Measurements from ENCODE around the gene PRAMEF20. TPM values are rescaled to one million over a fixed set of nuclear protein-coding genes. Genes with fewer than 3 reads are reported as not detected.
"Not testable (repeated sequence)": the region's sequence is repeated elsewhere in the genome, so short reads cannot be mapped to it uniquely, and the experiment has no call there.

PRAMEF20 gene
- not detected for total RNA-seq
- long read RNA-seq = 0 reads

- ATAC-seq; intact Hi-C loops (cut with DNase I); DNase-seq: not testable (repeated sequence)
Observed at GRCh38 chr1:13410150-13410549, at the start of gene PRAMEF20. Gene PRAMEF20, plus strand, starts transcription at chr1:13410450. Its CDS starts 5,905 bp downstream, at chr1:13416355.

- peak; percentile 43 to 53 for ATAC-seq
- DNase-seq; intact Hi-C loops (cut with DNase I): not testable (repeated sequence)
Observed at GRCh38 chr1:13362364-13362763, 47.9 kb upstream of the PRAMEF20 start.

DNA sequence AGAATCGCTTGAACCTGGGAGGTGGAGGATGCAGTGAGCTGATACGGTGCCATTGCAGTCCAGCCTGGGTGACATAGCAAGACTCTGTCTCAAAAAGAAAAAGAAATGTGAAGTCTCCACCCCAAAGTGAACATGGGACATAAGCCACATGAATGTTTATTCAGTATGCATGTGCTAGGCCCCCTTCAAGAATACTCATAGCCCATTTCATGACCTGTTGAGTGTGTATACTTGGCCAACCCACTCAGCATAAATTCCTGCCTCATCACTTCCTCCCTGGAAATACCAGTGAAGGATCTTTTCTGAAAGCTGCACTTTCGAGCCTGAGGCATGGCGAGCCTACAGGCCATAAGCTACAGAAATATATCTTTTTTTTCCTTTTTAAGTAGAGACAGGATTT is 45.3 kb upstream of the PRAMEF20 start:
- ATAC-seq = not testable (repeated sequence)

DNA sequence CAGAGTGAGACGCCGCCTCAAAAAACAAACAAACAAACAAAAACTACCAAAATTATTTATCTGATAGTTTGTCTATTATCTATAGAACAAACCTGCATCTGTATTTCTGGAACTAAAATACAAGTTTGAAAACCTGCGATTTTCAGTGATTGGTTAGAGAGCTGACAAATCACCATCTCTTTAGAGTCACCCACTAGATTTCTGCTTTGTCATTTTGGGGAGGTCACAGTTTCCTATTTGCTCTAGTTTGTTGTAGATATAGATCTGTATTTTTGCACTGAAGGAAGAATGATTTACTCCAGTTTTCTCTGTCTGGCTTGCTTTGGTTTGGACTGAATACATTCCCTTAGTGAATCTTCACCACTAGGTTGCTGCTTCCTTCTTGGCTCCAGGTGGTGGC is 43.7 kb upstream of the PRAMEF20 start:
- DNase-seq; intact Hi-C loops (cut with DNase I); ATAC-seq: not testable (repeated sequence)

More for the DNA sequence above, 45.3 kb upstream of the PRAMEF20 start:
- intact Hi-C loops (cut with DNase I); DNase-seq: not testable (repeated sequence)

- DNase-seq; intact Hi-C loops (cut with DNase I); ATAC-seq: not testable (repeated sequence)
Observed at GRCh38 chr1:13368544-13368943, 41.7 kb upstream of the PRAMEF20 start.

- DNase-seq; intact Hi-C loops (cut with DNase I); ATAC-seq: not testable (repeated sequence)
Observed at GRCh38 chr1:13378983-13379382, 31.3 kb upstream of the PRAMEF20 start.

GRCh38 chr1:13380380-13380779 is 29.9 kb upstream of the PRAMEF20 start:
- DNase-seq; ATAC-seq; intact Hi-C loops (cut with DNase I): not testable (repeated sequence)

- intact Hi-C loops (cut with DNase I); DNase-seq; ATAC-seq: not testable (repeated sequence)
Observed at GRCh38 chr1:13389332-13389731, 20.9 kb upstream of the PRAMEF20 start, which contains the start of gene PRAMEF17. Gene PRAMEF17, plus strand, starts transcription at chr1:13389632. Its CDS starts 26 bp downstream, at chr1:13389658.

GRCh38 chr1:13393004-13393403 is 17.2 kb upstream of the PRAMEF20 start:
- ATAC-seq; intact Hi-C loops (cut with DNase I); DNase-seq: not testable (repeated sequence)

DNA sequence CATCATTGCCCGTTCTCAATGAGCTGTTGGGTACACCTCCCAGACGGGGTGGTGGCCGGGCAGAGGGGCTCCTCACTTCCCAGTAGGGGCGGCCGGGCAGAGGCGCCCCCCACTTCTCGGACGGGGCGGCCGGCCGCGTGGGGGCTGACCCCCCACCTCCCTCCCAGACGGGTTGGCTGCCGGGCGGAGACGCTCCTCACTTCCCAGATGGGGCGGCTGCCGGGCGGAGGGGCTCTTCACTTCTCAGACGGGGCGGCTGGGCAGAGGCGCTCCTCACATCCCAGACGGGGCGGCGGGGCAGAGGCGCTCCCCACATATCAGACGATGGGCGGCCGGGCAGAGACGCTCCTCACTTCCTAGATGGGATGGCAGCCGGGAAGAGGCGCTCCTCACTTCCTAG is 15.5 kb upstream of the PRAMEF20 start:
- DNase-seq; intact Hi-C loops (cut with DNase I); ATAC-seq: not testable (repeated sequence)

GRCh38 chr1:13395311-13395710 is 14.9 kb upstream of the PRAMEF20 start:
- DNase-seq; intact Hi-C loops (cut with DNase I); ATAC-seq: not testable (repeated sequence)

GRCh38 chr1:13407811-13408210 is 2.4 kb upstream of the PRAMEF20 start:
- intact Hi-C loops (cut with DNase I) = no loop called here
- DNase-seq (no peak), ATAC-seq (no peak)

GRCh38 chr1:13430495-13430894 is 20.2 kb downstream of the PRAMEF20 start:
- intact Hi-C loops (cut with DNase I) = no loop called here
- no peak for DNase-seq
- no peak for ATAC-seq

DNA sequence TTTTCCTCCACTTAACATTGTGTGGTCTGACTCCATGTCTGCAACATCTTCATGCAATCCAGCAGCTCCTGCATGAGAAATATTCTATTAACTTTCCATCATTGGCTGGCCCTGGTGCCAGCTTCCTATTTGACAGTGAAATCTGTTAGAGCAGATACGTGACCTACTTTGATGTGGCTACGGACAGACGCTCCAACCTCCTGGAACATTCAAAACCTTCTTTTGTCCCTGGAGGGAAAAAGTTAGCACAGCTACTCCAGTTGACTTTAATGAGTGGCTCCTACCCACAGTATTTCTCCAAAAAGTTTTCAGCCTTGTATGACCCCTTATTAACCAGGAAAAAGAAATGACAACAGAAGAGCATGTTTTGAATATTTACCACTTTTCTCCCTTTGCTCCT is 22.0 kb downstream of the PRAMEF20 start:
- ATAC-seq (no peak), DNase-seq (no peak)
- intact Hi-C loops (cut with DNase I) = no loop called here

DNA sequence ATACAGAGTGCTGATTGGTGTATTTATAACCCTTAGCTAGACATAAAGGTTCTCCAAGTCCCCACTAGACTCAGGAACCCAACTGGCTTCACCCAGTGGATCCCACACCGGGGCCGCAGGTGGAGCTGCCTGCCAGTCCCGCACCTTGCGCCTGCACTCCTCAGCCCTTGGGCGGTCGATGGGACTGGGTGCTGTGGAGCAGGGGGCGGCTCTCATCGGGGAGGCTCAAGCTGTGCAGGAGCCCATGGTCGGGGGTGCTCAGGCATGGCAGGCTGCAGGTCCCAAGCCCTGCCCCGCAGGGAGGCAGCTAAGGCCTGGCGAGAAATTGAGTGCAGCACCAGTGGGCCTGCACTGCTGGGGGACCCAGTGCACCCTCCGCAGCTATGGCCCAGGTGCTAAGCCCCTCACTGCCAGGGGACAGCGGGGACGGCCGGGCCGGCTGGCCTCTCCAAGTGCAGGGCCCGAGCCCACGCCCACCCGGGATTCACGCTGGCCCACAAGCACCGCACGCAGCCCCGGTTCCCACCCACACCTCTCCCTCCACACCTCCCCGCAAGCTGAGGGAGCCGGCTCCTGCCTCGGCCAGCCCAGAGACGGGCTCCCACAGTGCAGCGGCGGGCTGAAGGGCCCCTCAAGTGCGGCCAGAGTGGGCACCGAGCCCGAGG is 23.6 kb downstream of the PRAMEF20 start:
- DNase-seq; ATAC-seq; intact Hi-C loops (cut with DNase I): not testable (repeated sequence)

GRCh38 chr1:13435458-13435857 is 25.2 kb downstream of the PRAMEF20 start:
- ATAC-seq (peak in 1 of 2 donors; percentile 31), DNase-seq (no peak)
- intact Hi-C loops (cut with DNase I) = no loop called here

GRCh38 chr1:13439104-13439783 is 29.0 kb downstream of the PRAMEF20 start:
- ATAC-seq; intact Hi-C loops (cut with DNase I); DNase-seq: not testable (repeated sequence)

DNA sequence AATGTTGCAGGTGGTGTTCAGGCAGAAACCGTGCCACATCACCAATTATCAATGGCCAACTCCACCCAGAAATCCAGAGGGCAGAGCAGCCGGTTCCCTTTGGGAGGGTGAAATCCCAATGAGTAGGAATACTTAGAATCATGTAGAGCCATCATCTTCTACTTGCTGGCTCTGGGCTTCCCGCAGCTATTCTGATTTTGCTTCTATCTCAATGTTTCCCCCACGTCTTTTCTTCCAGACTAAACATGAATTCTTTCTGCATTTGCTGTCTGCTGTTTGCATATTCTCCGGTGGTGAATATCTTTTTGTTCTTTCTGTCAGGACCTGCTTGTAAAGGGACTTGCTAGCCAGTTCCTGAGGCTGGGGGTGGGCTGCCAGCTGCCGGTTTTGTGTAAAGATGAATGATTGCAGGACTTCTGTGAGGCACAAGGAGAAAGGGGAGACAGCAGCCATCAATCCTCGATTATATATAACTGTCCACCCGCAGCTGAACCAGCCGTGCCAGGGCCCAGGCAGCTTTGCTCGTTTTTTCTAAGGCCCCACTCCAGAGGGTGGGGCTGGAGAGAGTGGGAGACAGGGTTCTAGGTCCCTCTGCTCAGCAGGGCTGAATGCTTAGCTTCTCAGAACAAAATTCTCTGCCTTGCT is 33.2 kb downstream of the PRAMEF20 start:
- DNase-seq (no peak), ATAC-seq (no peak)
- intact Hi-C loops (cut with DNase I) = no loop called here

GRCh38 chr1:13450204-13450603 is 40.0 kb downstream of the PRAMEF20 start:
- intact Hi-C loops (cut with DNase I) = no loop called here
- no peak for ATAC-seq
- no peak for DNase-seq
